CD14-positive monocyte (primary cell): Measurements from ENCODE around the gene FRY. TPM values are rescaled to one million over a fixed set of nuclear protein-coding genes. Genes with fewer than 3 reads are reported as not detected.

Source experiments
- DNase-seq, 3 donors: peaks; one replicate each; pipeline ENCODE4 v3.0.0-alpha.2; 2011 to 2022
- H2AFZ ChIP-seq: 2 replicates; pipeline ENCODE4 v1.6.0; 2012; ENCODE audit warnings: mild to moderate bottlenecking, low read depth, low read length, inconsistent platforms; ENCODE audit not compliant: insufficient read depth, poor library complexity, severe bottlenecking
- H3K27ac ChIP-seq, 2 donors: 1 replicate in 1 of 2; 2 replicates in 1 of 2; pipeline ENCODE4 v1.5.1; 2012 to 2013; ENCODE audit warnings: low read length in 2 of 2, control low read depth in 1 of 2, inconsistent platforms in 1 of 2, low read depth in 1 of 2, mild to moderate bottlenecking in 1 of 2
- H3K27me3 ChIP-seq, 2 donors: one replicate each; pipeline versions ENCODE4 v1.6.0 to v1.6.1; 2011 to 2013; ENCODE audit warnings: low read length in 2 of 2; ENCODE audit not compliant: control insufficient read depth in 2 of 2, insufficient read depth in 2 of 2
- H3K36me3 ChIP-seq, 2 donors: replicated peaks in 1 of 2; 1 replicate in 1 of 2; 2 replicates in 1 of 2; pipeline versions ENCODE4 v1.5.1 to v1.6.1; 2012 to 2013; ENCODE audit warnings: low read length in 2 of 2, control low read depth in 1 of 2, inconsistent platforms in 1 of 2, mild to moderate bottlenecking in 1 of 2; ENCODE audit not compliant: insufficient read depth in 2 of 2, control insufficient read depth in 1 of 2
- H3K4me1 ChIP-seq, 2 donors: 1 replicate in 1 of 2; 2 replicates in 1 of 2; pipeline versions ENCODE4 v1.5.1 to v1.6.1; 2012 to 2013; ENCODE audit warnings: low read length in 2 of 2, control low read depth in 1 of 2, inconsistent platforms in 1 of 2, mild to moderate bottlenecking in 1 of 2, moderate library complexity in 1 of 2; ENCODE audit not compliant: insufficient read depth in 2 of 2, control insufficient read depth in 1 of 2
- H3K4me2 ChIP-seq: replicated peaks from 2 replicates; pipeline ENCODE3; 2012; ENCODE audit warnings: low read length, moderate library complexity, mild to moderate bottlenecking; ENCODE audit not compliant: poor library complexity, severe bottlenecking; ENCODE audit errors: extremely low read depth
- H3K4me3 ChIP-seq, 3 experiments: fragments of 200-600 bp in 1 of 3; sonication (generic) in 1 of 3; replicated peaks in 1 of 3; 1 replicate in 2 of 3; 2 replicates in 1 of 3; pipeline ENCODE4 v1.5.1; 2011 to 2013; ENCODE audit warnings: low read length in 3 of 3, mild to moderate bottlenecking in 3 of 3, control low read depth in 2 of 3, low read depth in 2 of 3, inconsistent platforms in 1 of 3, moderate library complexity in 1 of 3
- H3K79me2 ChIP-seq: 2 replicates; pipeline ENCODE4 v1.6.0; 2012; ENCODE audit warnings: mild to moderate bottlenecking, control low read depth, inconsistent platforms, low read length, moderate library complexity; ENCODE audit not compliant: insufficient read depth
- H3K9ac ChIP-seq: 2 replicates; pipeline ENCODE4 v1.6.0; 2017; ENCODE audit warnings: low read length, mild to moderate bottlenecking; ENCODE audit not compliant: insufficient read depth, poor library complexity, severe bottlenecking
- H3K9me3 ChIP-seq, 2 donors: replicated peaks in 1 of 2; 1 replicate in 1 of 2; 2 replicates in 1 of 2; pipeline versions ENCODE4 v1.5.1 to v1.6.1; 2012 to 2013; ENCODE audit warnings: low read length in 2 of 2, control low read depth in 1 of 2; ENCODE audit not compliant: control insufficient read depth in 1 of 2, insufficient read depth in 1 of 2
- H4K20me1 ChIP-seq: 2 replicates; pipeline ENCODE4 v1.6.0; 2012; ENCODE audit warnings: mild to moderate bottlenecking, low read length, control low read depth, moderate library complexity; ENCODE audit not compliant: insufficient read depth
- H3K27ac Mint-ChIP-seq, 7 donors: one replicate each; pipeline ENCODE4 v1.8.0; 2020; ENCODE audit warnings: mild to moderate bottlenecking in 7 of 7, mixed read lengths in 7 of 7, moderate library complexity in 6 of 7, inconsistent platforms in 2 of 7
- H3K27me3 Mint-ChIP-seq, 3 donors: one replicate each; pipeline ENCODE4 v1.8.0; 2021 to 2022; ENCODE audit warnings: low read depth in 3 of 3, mild to moderate bottlenecking in 3 of 3, mixed read lengths in 3 of 3, moderate library complexity in 3 of 3, inconsistent platforms in 1 of 3
- H3K36me3 Mint-ChIP-seq, 2 donors: one replicate each; pipeline ENCODE4 v1.8.0; 2020; ENCODE audit warnings: mixed read lengths in 2 of 2, inconsistent platforms in 1 of 2, mild to moderate bottlenecking in 1 of 2
- H3K4me1 Mint-ChIP-seq: one replicate; pipeline ENCODE4 v1.8.0; 2020; ENCODE audit warnings: mild to moderate bottlenecking, mixed read lengths
- H3K4me3 Mint-ChIP-seq, 2 donors: one replicate each; pipeline ENCODE4 v1.8.0; 2020; ENCODE audit warnings: mild to moderate bottlenecking in 2 of 2, mixed read lengths in 2 of 2, moderate library complexity in 1 of 2
- H3K9me3 Mint-ChIP-seq, 7 donors: one replicate each; pipeline ENCODE4 v1.8.0; 2020 to 2022; ENCODE audit warnings: mixed read lengths in 7 of 7, mild to moderate bottlenecking in 6 of 7, moderate library complexity in 6 of 7, inconsistent platforms in 2 of 7
- WGBS: methylation state at CpG from one replicate; pipeline ENCODE4 v1.1.5; 2013; ENCODE audit warnings: missing lambda C conversion rate; ENCODE audit not compliant: insufficient coverage; 5-methylcytosine and 5-hydroxymethylcytosine counted together
- intact Hi-C, 2 donors: fragments of 100-400 bp; cut with micrococcal nuclease; formaldehyde crosslinking; loops; one replicate each; pipeline versions ENCODE4 v1.15.0 to v1.15.1; 2023
- polyA plus RNA-seq, 3 donors: library from polyadenylated mRNA; depleted of rRNA in 1 of 3; unstranded in 2 of 3; stranded (reverse) in 1 of 3; fragments of 300-500 nt in 2 of 3; fragments of >200 nt in 1 of 3; fragmentation: Illumina TruSeq in 2 of 3; gene quantifications; 1 replicate in 2 of 3; 2 replicates in 1 of 3; pipeline ENCODE4 v1.2.3, GENCODE V29; 2012 to 2021
- TF ChIP-seq, protein P1 (sequence below): fragments of 200-600 bp; IDR thresholded peaks from one replicate; pipeline ENCODE4 v1.8.0; 2022; ENCODE audit warnings: antibody characterized with exemption, mild to moderate bottlenecking

Gene FRY
- polyA plus RNA-seq, 3 donors = 3.9 to 31.8 (median 5.0) TPM

DNA sequence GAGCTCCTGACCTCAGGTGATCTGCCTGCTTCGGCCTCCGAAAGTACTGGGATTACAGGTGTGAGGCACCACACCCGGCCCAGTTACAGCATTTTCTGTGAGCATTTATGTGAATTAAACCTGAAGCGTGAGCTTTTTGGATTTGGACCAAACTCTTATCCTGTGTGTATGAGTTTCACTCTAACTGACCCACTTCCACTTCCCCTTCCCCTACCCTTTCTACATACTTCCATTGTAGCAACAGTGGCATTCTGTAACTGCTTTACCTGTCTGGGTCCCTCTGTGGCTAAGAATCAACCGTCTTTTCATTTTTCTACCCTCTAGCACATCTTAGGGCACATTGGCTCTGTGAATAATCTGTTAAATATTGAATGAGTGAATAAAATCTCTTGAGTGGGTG, 16.2 kb downstream of the FRY start:
- H3K9ac ChIP-seq = no peak overlapping the region
- TF ChIP-seq, protein P1, sequence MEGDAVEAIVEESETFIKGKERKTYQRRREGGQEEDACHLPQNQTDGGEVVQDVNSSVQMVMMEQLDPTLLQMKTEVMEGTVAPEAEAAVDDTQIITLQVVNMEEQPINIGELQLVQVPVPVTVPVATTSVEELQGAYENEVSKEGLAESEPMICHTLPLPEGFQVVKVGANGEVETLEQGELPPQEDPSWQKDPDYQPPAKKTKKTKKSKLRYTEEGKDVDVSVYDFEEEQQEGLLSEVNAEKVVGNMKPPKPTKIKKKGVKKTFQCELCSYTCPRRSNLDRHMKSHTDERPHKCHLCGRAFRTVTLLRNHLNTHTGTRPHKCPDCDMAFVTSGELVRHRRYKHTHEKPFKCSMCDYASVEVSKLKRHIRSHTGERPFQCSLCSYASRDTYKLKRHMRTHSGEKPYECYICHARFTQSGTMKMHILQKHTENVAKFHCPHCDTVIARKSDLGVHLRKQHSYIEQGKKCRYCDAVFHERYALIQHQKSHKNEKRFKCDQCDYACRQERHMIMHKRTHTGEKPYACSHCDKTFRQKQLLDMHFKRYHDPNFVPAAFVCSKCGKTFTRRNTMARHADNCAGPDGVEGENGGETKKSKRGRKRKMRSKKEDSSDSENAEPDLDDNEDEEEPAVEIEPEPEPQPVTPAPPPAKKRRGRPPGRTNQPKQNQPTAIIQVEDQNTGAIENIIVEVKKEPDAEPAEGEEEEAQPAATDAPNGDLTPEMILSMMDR = no peak
- peak overlapping the region; percentile 48 to 88 for H3K27ac ChIP-seq
- H3K4me3 ChIP-seq = no peak overlapping the region
- H3K27ac Mint-ChIP-seq = peak overlapping the region; percentile 79 to 92 (median 86)
- H3K36me3 ChIP-seq = peaks cover 0 to 6% of the 10 kb centered on the region in 2 donors
- peaks cover 13 to 23% of the 10 kb centered on the region in 2 donors for H3K36me3 Mint-ChIP-seq
- H3K9me3 ChIP-seq = no peaks in the 10 kb centered on the region
- peaks cover 0 to 4% (median 0%) of the 10 kb centered on the region in 7 donors for H3K9me3 Mint-ChIP-seq
- no peak overlapping the region for H2AFZ ChIP-seq
- H3K27me3 ChIP-seq = no peaks in the 10 kb centered on the region
- H3K4me1 ChIP-seq = peaks cover 57 to 61% of the 10 kb centered on the region in 2 donors
- peaks cover 6% of the 10 kb centered on the region for H4K20me1 ChIP-seq
- H3K27me3 Mint-ChIP-seq = peaks cover 0 to 3% (median 0%) of the 10 kb centered on the region in 3 donors
- H3K4me2 ChIP-seq = peak overlapping the region; percentile 1
- H3K79me2 ChIP-seq = peaks cover 91% of the 10 kb centered on the region
- intact Hi-C loops = no loop called here
- WGBS = 0% methylated on average over 1 of the region's 5 CpGs
- H3K4me1 Mint-ChIP-seq = peaks cover 61% of the 10 kb centered on the region
- DNase-seq = peak in 2 of 3 donors; percentile 48 to 67
- peak overlapping the region; percentile 34 to 54 for H3K4me3 Mint-ChIP-seq

DNA sequence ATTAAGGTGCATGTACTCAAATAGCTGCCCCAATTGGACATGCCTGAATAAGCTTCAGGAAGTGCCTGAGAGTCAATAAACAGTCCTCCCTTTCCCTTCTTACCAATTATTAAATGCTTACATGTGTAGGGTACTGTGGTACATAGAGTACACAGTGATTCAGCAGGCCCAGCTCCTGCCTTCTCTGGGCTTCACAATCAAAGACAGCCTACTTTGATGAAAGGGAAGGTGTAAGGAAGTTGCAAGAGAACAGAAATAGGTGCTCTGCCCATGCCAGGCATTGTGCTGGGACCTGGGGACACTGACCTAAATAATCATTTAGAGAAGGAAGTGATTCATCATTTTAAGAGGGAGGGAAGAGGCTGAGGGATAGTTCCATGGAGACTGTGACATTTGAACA, 17.2 kb downstream of the FRY start:
- Mint-ChIP-seq H3K27ac (peak overlapping the region; percentile 21 to 89 (median 63)), H3K9me3 (peaks cover 0 to 4% (median 0%) of the 10 kb centered on the region in 7 donors), H3K4me3 (peak overlapping the region in 1 of 2 donors; percentile 59), H3K4me1 (peaks cover 62% of the 10 kb centered on the region), H3K36me3 (peaks cover 9 to 21% of the 10 kb centered on the region in 2 donors), H3K27me3 (peaks cover 0 to 3% (median 0%) of the 10 kb centered on the region in 3 donors)
- Histone ChIP-seq H3K4me2 (peak overlapping the region; percentile 20), H3K79me2 (peaks cover 91% of the 10 kb centered on the region), H3K4me3 (peak overlapping the region in 1 of 3 experiments; percentile 12), H3K9me3 (no peaks in the 10 kb centered on the region), H3K27me3 (no peaks in the 10 kb centered on the region), H3K4me1 (peaks cover 54 to 61% of the 10 kb centered on the region in 2 donors), H3K9ac (no peak overlapping the region), H3K36me3 (no peaks in the 10 kb centered on the region), H4K20me1 (peaks cover 6% of the 10 kb centered on the region), H2AFZ (no peak overlapping the region), H3K27ac (peak overlapping the region; percentile 11 to 88)
- TF ChIP-seq, protein P1 = no peak
- intact Hi-C loops = no loop called here
- DNase-seq = peak in 2 of 3 donors; percentile 59 to 68
